OCI-LY1 (cell line): ENCODE measurements around the gene PCSK6.

ENCODE experiments used
- H2AFZ ChIP-seq: fragments of 200-600 bp; sonication (generic), shearing (Covaris generic); 2 replicates; pipeline ENCODE4 v1.6.0; 2014; ENCODE audit warnings: antibody characterized with exemption, mild to moderate bottlenecking, low read length
- H3F3A ChIP-seq: fragments of 200-600 bp; sonication (generic), shearing (Covaris generic); 2 replicates; pipeline ENCODE4 v1.6.0; 2014; ENCODE audit warnings: mild to moderate bottlenecking, antibody characterized with exemption, low read length, moderate library complexity; ENCODE audit not compliant: insufficient read depth
- H3K27ac ChIP-seq: fragments of 200-600 bp; sonication (generic); 2 replicates; pipeline ENCODE4 v1.5.1; 2014; ENCODE audit warnings: low read length, mixed run types, mild to moderate bottlenecking, low read depth; ENCODE audit not compliant: poor library complexity, severe bottlenecking
- H3K27me3 ChIP-seq: fragments of 200-600 bp; sonication (generic); 2 replicates; pipeline ENCODE4 v1.6.0; 2014; ENCODE audit warnings: antibody characterized with exemption, mild to moderate bottlenecking, low read length, moderate library complexity; ENCODE audit not compliant: insufficient read depth
- H3K36me3 ChIP-seq: fragments of 200-600 bp; sonication (generic); 2 replicates; pipeline ENCODE4 v1.6.1; 2014; ENCODE audit warnings: mild to moderate bottlenecking, antibody characterized with exemption, low read length, moderate library complexity, mixed read lengths; ENCODE audit not compliant: insufficient read depth
- H3K4me1 ChIP-seq: fragments of 200-600 bp; sonication (generic); 2 replicates; pipeline ENCODE4 v1.5.1; 2014; ENCODE audit warnings: mild to moderate bottlenecking, low read length, moderate library complexity; ENCODE audit not compliant: insufficient read depth, severe bottlenecking
- H3K4me2 ChIP-seq: fragments of 200-600 bp; sonication (generic), shearing (Covaris generic); 2 replicates; pipeline ENCODE4 v1.6.1; 2014; ENCODE audit warnings: low read length
- H3K4me3 ChIP-seq: fragments of 200-600 bp; sonication (generic); 2 replicates; pipeline ENCODE4 v1.5.1; 2014; ENCODE audit warnings: low read length, low read depth, mild to moderate bottlenecking, mixed read lengths; ENCODE audit not compliant: poor library complexity, severe bottlenecking
- H3K79me2 ChIP-seq: fragments of 200-600 bp; shearing (Covaris generic); 2 replicates; pipeline ENCODE4 v1.6.1; 2016; ENCODE audit warnings: mixed run types, low read length, mixed read lengths; ENCODE audit not compliant: insufficient read depth
- H3K9ac ChIP-seq: fragments of 200-600 bp; sonication (generic), shearing (Covaris generic); 2 replicates; pipeline ENCODE4 v1.6.1; 2014; ENCODE audit warnings: mild to moderate bottlenecking, low read length, mixed read lengths
- H3K9me2 ChIP-seq: fragments of 200-600 bp; sonication (generic), shearing (Covaris generic); 2 replicates; pipeline ENCODE4 v1.6.1; 2014; ENCODE audit warnings: low read depth, mild to moderate bottlenecking, low read length, mixed read lengths
- H3K9me3 ChIP-seq: fragments of 200-600 bp; shearing (Covaris generic); 2 replicates; pipeline ENCODE4 v1.6.1; 2014; ENCODE audit warnings: low read length, mixed read lengths
- H4K20me1 ChIP-seq: fragments of 200-600 bp; sonication (generic), shearing (Covaris generic); 2 replicates; pipeline ENCODE4 v1.6.0; 2016; ENCODE audit warnings: mild to moderate bottlenecking, low read length; ENCODE audit not compliant: insufficient read depth
- CTCF ChIP-seq: fragments of 200-600 bp; sonication (generic), shearing (Covaris generic); IDR thresholded peaks from 2 replicates; pipeline ENCODE4 v1.5.1; 2017; ENCODE audit warnings: mild to moderate bottlenecking, antibody characterized with exemption, low read length, moderate library complexity, mixed read lengths
- EZH2 ChIP-seq: fragments of 200-600 bp; sonication (generic), shearing (Covaris generic); IDR thresholded peaks from 2 replicates; pipeline ENCODE4 v1.8.0; 2017; ENCODE audit warnings: borderline replicate concordance, mixed run types, mild to moderate bottlenecking, antibody characterized with exemption, low read length, moderate library complexity, mixed read lengths

Gene PCSK6

GRCh38 chr15:101295607-101296161, 193.8 kb downstream of the PCSK6 start:
- Histone ChIP-seq H3K36me3 (peaks cover 19% of the 10 kb centered on the region), H3K4me2 (peak overlapping the region; percentile 98), H3K4me3 (peak overlapping the region; percentile 98), H3K27me3 (no peaks in the 10 kb centered on the region), H3K27ac (no peak overlapping the region), H3K79me2 (peaks cover 40% of the 10 kb centered on the region), H3F3A (no peaks in the 10 kb centered on the region), H2AFZ (peak overlapping the region; percentile 97), H4K20me1 (0 out of 2 replicates have a peak, but pooled peaks cover 6% of the 10 kb centered on the region), H3K9me3 (no peaks in the 10 kb centered on the region), H3K9ac (peak overlapping the region; percentile 94), H3K4me1 (peaks cover 32% of the 10 kb centered on the region), H3K9me2 (no peaks in the 10 kb centered on the region)
- TF ChIP-seq CTCF: no peak
- no peak for TF ChIP-seq EZH2

- 0 out of 2 replicates have a peak, but pooled peaks cover 6% of the 10 kb centered on the region for H4K20me1 ChIP-seq
- peaks cover 32% of the 10 kb centered on the region for H3K4me1 ChIP-seq
- H3F3A ChIP-seq: no peaks in the 10 kb centered on the region
- peak within 1 kb of the TSS; percentile 94 for H3K9ac ChIP-seq
- no peaks in the 10 kb centered on the region for H3K27me3 ChIP-seq
- TF ChIP-seq EZH2: no peak
- no peak for TF ChIP-seq CTCF
- peak within 1 kb of the TSS; percentile 98 for H3K4me2 ChIP-seq
- H3K4me3 ChIP-seq: peak within 1 kb of the TSS; percentile 98
- H3K36me3 ChIP-seq: peaks cover 26% of the 10 kb centered on the region
- peak within 1 kb of the TSS; percentile 97 for H2AFZ ChIP-seq
- H3K27ac ChIP-seq: peak within 1 kb of the TSS; percentile 78
- no peaks in the 10 kb centered on the region for H3K9me3 ChIP-seq
- no peaks in the 10 kb centered on the region for H3K9me2 ChIP-seq
- H3K79me2 ChIP-seq: peaks cover 46% of the 10 kb centered on the region
Observed at GRCh38 chr15:101294731-101295606, 194.5 kb downstream of the PCSK6 start, which contains the start of gene SNRPA1. Gene SNRPA1, minus strand, starts transcription at chr15:101295248. Its CDS starts 70 bp downstream, at chr15:101295178.

GRCh38 chr15:101293122-101293521, 196.4 kb downstream of the PCSK6 start:
- Histone ChIP-seq H2AFZ (no peak overlapping the region), H3K79me2 (peaks cover 61% of the 10 kb centered on the region), H3K4me2 (peak overlapping the region; percentile 98), H3K4me1 (peaks cover 32% of the 10 kb centered on the region), H3K36me3 (peaks cover 45% of the 10 kb centered on the region), H3K4me3 (peak overlapping the region; percentile 98), H3K9me2 (no peaks in the 10 kb centered on the region), H4K20me1 (0 out of 2 replicates have a peak, but pooled peaks cover 9% of the 10 kb centered on the region), H3K27ac (peak overlapping the region; percentile 78), H3K27me3 (no peaks in the 10 kb centered on the region), H3K9ac (peak overlapping the region; percentile 94), H3K9me3 (no peaks in the 10 kb centered on the region), H3F3A (no peaks in the 10 kb centered on the region)
- no peak for TF ChIP-seq EZH2
- TF ChIP-seq CTCF: no peak
